GM23338 (cell line): Measurements from ENCODE around the gene RNF213. TPM values are rescaled to one million over a fixed set of nuclear protein-coding genes. Genes with fewer than 3 reads are reported as not detected.

Experiments
- ATAC-seq: fragments of 200-7000 bp; cut with Tn5 transposase; 3 replicates; pipeline ENCODE4 v1.9.1; 2020
- DNase-seq: peaks from one replicate; pipeline ENCODE4 v3.0.0-alpha.2; 2015; ENCODE audit warnings: low spot score
- H2AFZ ChIP-seq: fragments of 200-600 bp; sonication (generic); 2 replicates; pipeline ENCODE4 v1.8.0; 2016; ENCODE audit warnings: antibody characterized with exemption, mild to moderate bottlenecking, moderate library complexity
- H3F3A ChIP-seq: fragments of 200-600 bp; sonication (generic); replicated peaks from 2 replicates; pipeline ENCODE4 v1.8.0; 2017; ENCODE audit warnings: antibody characterized with exemption, mixed run types, low read depth
- H3K27ac ChIP-seq: fragments of 200-600 bp; sonication (generic); 2 replicates; pipeline ENCODE4 v1.6.1; 2016; ENCODE audit warnings: low read depth
- H3K27me3 ChIP-seq: fragments of 200-600 bp; sonication (generic); 2 replicates; pipeline ENCODE4 v1.8.0; 2016; ENCODE audit warnings: mild to moderate bottlenecking, mixed run types, moderate library complexity; ENCODE audit not compliant: insufficient read depth
- H3K36me3 ChIP-seq: fragments of 200-600 bp; sonication (generic); 2 replicates; pipeline ENCODE4 v1.8.0; 2016; ENCODE audit warnings: mild to moderate bottlenecking; ENCODE audit not compliant: insufficient read depth
- H3K4me1 ChIP-seq: fragments of 200-600 bp; sonication (generic); 2 replicates; pipeline ENCODE4 v1.8.0; 2016; ENCODE audit warnings: mild to moderate bottlenecking, moderate library complexity; ENCODE audit not compliant: insufficient read depth
- H3K4me2 ChIP-seq: fragments of 200-600 bp; sonication (generic); 2 replicates; pipeline ENCODE4 v1.7.1; 2017; ENCODE audit warnings: mixed run types
- H3K4me3 ChIP-seq: fragments of 200-600 bp; sonication (generic); 2 replicates; pipeline ENCODE4 v1.6.1; 2016; ENCODE audit warnings: mixed run types
- H3K79me2 ChIP-seq: fragments of 200-600 bp; sonication (generic); replicated peaks from 2 replicates; pipeline ENCODE4 v1.8.0; 2017; ENCODE audit warnings: mild to moderate bottlenecking; ENCODE audit not compliant: insufficient read depth
- H3K9me2 ChIP-seq: fragments of 200-600 bp; sonication (generic); 2 replicates; pipeline ENCODE4 v1.8.0; 2017; ENCODE audit not compliant: insufficient read depth
- H4K20me1 ChIP-seq: fragments of 200-600 bp; sonication (generic); replicated peaks from 2 replicates; pipeline ENCODE4 v1.8.0; 2017; ENCODE audit warnings: mild to moderate bottlenecking; ENCODE audit not compliant: insufficient read depth
- H3K27ac Mint-ChIP-seq: 2 replicates; pipeline ENCODE4 v1.8.0; 2020; ENCODE audit warnings: inconsistent platforms, mild to moderate bottlenecking, moderate library complexity, mixed read lengths
- H3K27me3 Mint-ChIP-seq: 3 replicates; pipeline ENCODE4 v1.8.0; 2022; ENCODE audit warnings: low read depth, mild to moderate bottlenecking, moderate library complexity, mixed read lengths, inconsistent platforms; ENCODE audit not compliant: insufficient read depth, poor library complexity
- H3K36me3 Mint-ChIP-seq: 3 replicates; pipeline ENCODE4 v1.8.0; 2021; ENCODE audit warnings: low read depth, mild to moderate bottlenecking, inconsistent platforms, moderate library complexity, mixed read lengths
- H3K4me1 Mint-ChIP-seq: 3 replicates; pipeline ENCODE4 v1.8.0; 2020; ENCODE audit warnings: mild to moderate bottlenecking, inconsistent platforms, mixed read lengths
- H3K4me3 Mint-ChIP-seq: 3 replicates; pipeline ENCODE4 v1.8.0; 2021; ENCODE audit warnings: moderate library complexity, mild to moderate bottlenecking, inconsistent platforms, mixed read lengths
- H3K9me3 Mint-ChIP-seq: 3 replicates; pipeline ENCODE4 v1.8.0; 2020; ENCODE audit warnings: moderate library complexity, mild to moderate bottlenecking, inconsistent platforms, mixed read lengths
- CREB1 ChIP-seq: fragments of 250-450 bp; sonication (Bioruptor Pico); IDR thresholded peaks from 2 replicates; pipeline ENCODE4 v1.5.0; 2020; ENCODE audit warnings: low read depth, mild to moderate bottlenecking, moderate library complexity
- CTCF ChIP-seq, 2 experiments: fragments of 200-600 bp in 1 of 2; sonication (generic) in 1 of 2; conservative IDR thresholded peaks; 2 replicates each; pipeline versions ENCODE4 v1.5.1 to v1.6.1; 2016 to 2017; ENCODE audit warnings: antibody characterized with exemption in 2 of 2, low read depth in 2 of 2, mild to moderate bottlenecking in 2 of 2, moderate library complexity in 1 of 2
- EZH2 ChIP-seq: fragments of 200-600 bp; sonication (generic); IDR thresholded peaks from one replicate; pipeline ENCODE4 v1.8.0; 2017; ENCODE audit warnings: antibody characterized with exemption, mild to moderate bottlenecking, low read depth; ENCODE audit not compliant: unreplicated experiment
- EZH2phosphoT487 ChIP-seq: fragments of 200-600 bp; sonication (generic); IDR thresholded peaks from one replicate; pipeline ENCODE4 v1.8.1; 2018; ENCODE audit warnings: antibody characterized with exemption; ENCODE audit not compliant: unreplicated experiment
- JUNB ChIP-seq: IDR thresholded peaks from one replicate; pipeline ENCODE4 v1.6.1; 2016; ENCODE audit warnings: antibody characterized with exemption; ENCODE audit not compliant: unreplicated experiment
- NANOG ChIP-seq: IDR thresholded peaks from 2 replicates; pipeline ENCODE4 v1.6.1; 2016; ENCODE audit warnings: antibody characterized with exemption, borderline replicate concordance
- POLR2AphosphoS5 ChIP-seq: IDR thresholded peaks from 2 replicates; pipeline ENCODE4 v1.6.1; 2016; ENCODE audit warnings: antibody characterized with exemption, low read depth
- REST ChIP-seq: IDR thresholded peaks from one replicate; pipeline ENCODE4 v1.6.1; 2018; ENCODE audit warnings: antibody characterized with exemption; ENCODE audit not compliant: unreplicated experiment
- STAT1 ChIP-seq: IDR thresholded peaks from one replicate; pipeline ENCODE4 v1.6.1; 2016; ENCODE audit warnings: antibody characterized with exemption; ENCODE audit not compliant: unreplicated experiment
- ZNF114 ChIP-seq: fragments of 250-450 bp; sonication (Bioruptor Pico); IDR thresholded peaks from 2 replicates; pipeline ENCODE4 v1.5.0; 2020; ENCODE audit warnings: mild to moderate bottlenecking, moderate library complexity
- ZNF462 ChIP-seq: fragments of 250-450 bp; sonication (Bioruptor Pico); IDR thresholded peaks from 2 replicates; pipeline ENCODE4 v1.5.0; 2020; ENCODE audit warnings: mild to moderate bottlenecking, moderate library complexity
- polyA plus RNA-seq: library from polyadenylated mRNA; unstranded; fragments of >200 nt; fragmentation: Nextera tagmentation; extraction: Ambion mirVana; gene quantifications from 2 replicates; pipeline ENCODE4 v1.2.1, GENCODE V29; 2016
- total RNA-seq: library from RNA; depleted of rRNA; stranded (reverse); fragments of >200 nt; shearing (Covaris generic); gene quantifications from 2 replicates; pipeline ENCODE4 v1.2.3, GENCODE V29; 2014

RNF213 gene
- total and polyA plus RNA-seq, 2 experiments from 2014 or later, result 21.2 to 67.2 TPM

GRCh38 chr17:80262775-80263244 lies 2.2 kb downstream of the RNF213 start (continued):
- TF ChIP-seq REST (no peak), ZNF114 (CRISPR knock-in tag) (no peak)

- Mint-ChIP-seq H3K9me3 (no peaks in the 10 kb centered on the region; the same call in 2 of the 3 replicates), H3K4me1 (peaks cover 36% of the 10 kb centered on the region), H3K36me3 (peaks cover 28% of the 10 kb centered on the region), H3K4me3 (no peak overlapping the region), H3K27ac (peak overlapping the region; percentile 90), H3K27me3 (peaks cover 25% of the 10 kb centered on the region)
- no peaks in the 10 kb centered on the region for H3K9me2 ChIP-seq
- H3K4me1 ChIP-seq, result peaks cover 23% of the 10 kb centered on the region
- H3K36me3 ChIP-seq, result no peaks in the 10 kb centered on the region
- H3K4me3 ChIP-seq, result no peak overlapping the region
- no peaks in the 10 kb centered on the region for H4K20me1 ChIP-seq
- H3K4me2 ChIP-seq, result no peak overlapping the region; the same call in 1 of the 2 replicates
- H3K27ac ChIP-seq, result peak overlapping the region; percentile 50; the same call in 1 of the 2 replicates
- ATAC-seq, result peak; percentile 5
- H3K27me3 ChIP-seq, result no peaks in the 10 kb centered on the region
- H3F3A ChIP-seq, result peaks cover 19% of the 10 kb centered on the region
- H2AFZ ChIP-seq, result no peak overlapping the region
- peak; percentile 42 for DNase-seq
- 0 out of 2 replicates have a peak, but pooled peaks cover 3% of the 10 kb centered on the region for H3K79me2 ChIP-seq
- TF ChIP-seq CTCF (conservative IDR thresholded peaks at IDR 0.05; ENCODE audit: low read depth in 2 of 2) (no peak), EZH2 (no peak), ZNF462 (CRISPR knock-in tag) (no peak), NANOG (no peak), POLR2AphosphoS5 (no peak), EZH2phosphoT487 (no peak), CREB1 (CRISPR knock-in tag) (no peak), JUNB (no peak), STAT1 (no peak)
These were observed 2.9 kb downstream of the RNF213 start for GRCh38 chr17:80263253-80264204.
